Measurements from ENCODE around the gene TBC1D10A.
A peak's percentile ranks its signal among the peaks of the same experiment; 100 is the strongest.

The TBC1D10A gene

DNA sequence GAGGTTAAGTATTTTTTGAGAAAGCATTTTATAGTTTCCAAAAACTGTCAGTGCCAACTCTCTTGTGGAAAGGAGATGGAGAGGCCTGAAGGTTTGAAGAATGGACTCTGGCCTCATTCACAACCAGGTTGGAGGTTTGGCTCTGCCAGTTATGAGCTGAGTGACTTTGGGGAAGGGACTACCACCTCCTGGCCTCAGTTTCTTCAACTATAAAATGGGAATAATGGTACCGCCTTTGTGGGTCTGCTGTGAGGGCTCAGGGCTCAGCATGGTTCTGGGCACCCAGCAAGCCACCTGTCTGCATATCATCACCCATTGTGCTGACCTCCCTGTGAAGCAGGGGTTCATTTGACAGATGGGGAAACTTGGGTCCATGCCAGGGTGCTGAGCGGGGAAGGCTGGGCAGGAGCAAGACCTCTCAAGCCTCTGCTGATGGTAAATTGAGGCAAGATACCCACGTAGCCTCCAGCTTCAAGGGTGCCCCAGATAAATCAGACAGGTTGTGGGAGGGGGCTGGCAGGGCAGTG is 76.6 kb downstream of the TBC1D10A start:
- no peak overlapping the region for H2AFZ ChIP-seq (ENCODE audit: insufficient read depth, low read length, poor library complexity)
- H2BK120ac ChIP-seq (ENCODE audit: insufficient read depth, low read length, poor library complexity), result no peak overlapping the region
- no peak overlapping the region for H2AK5ac ChIP-seq (ENCODE audit: low read length)
- H3K9me3 ChIP-seq (ENCODE audit: insufficient read depth, low read depth, low read length), result peaks cover 6% of the 10 kb centered on the region
- no peak overlapping the region for H4K8ac ChIP-seq (ENCODE audit: low read depth, low read length)
- no peak overlapping the region for H3K27ac ChIP-seq (ENCODE audit: low read depth, low read length)
- H2BK12ac ChIP-seq (ENCODE audit: low read length), result no peak overlapping the region
- no peaks in the 10 kb centered on the region for H3K36me3 ChIP-seq (ENCODE audit: control insufficient read depth in 1 of 2, insufficient read depth in 2 of 2, low read length in 2 of 2)
- H3K27me3 ChIP-seq (ENCODE audit: insufficient read depth, low read length), result no peaks in the 10 kb centered on the region
- peaks cover 14% of the 10 kb centered on the region for H3K79me1 ChIP-seq (ENCODE audit: low read length)
- no peak overlapping the region for H2BK5ac ChIP-seq (ENCODE audit: low read depth, low read length, poor library complexity)
- WGBS (ENCODE audit: extremely low coverage, insufficient coverage, insufficient read length), result no CpG with 5 or more reads among the region's 3 CpGs
- H3K23ac ChIP-seq (ENCODE audit: low read length), result no peak overlapping the region
- no peaks in the 10 kb centered on the region for H3K79me2 ChIP-seq (ENCODE audit: control insufficient read depth, insufficient read depth, low read length, poor library complexity)
- H3K9ac ChIP-seq (ENCODE audit: low read length), result no peak overlapping the region
- H4K91ac ChIP-seq (ENCODE audit: low read depth, low read length), result no peak overlapping the region
- H3K14ac ChIP-seq (ENCODE audit: low read length), result no peak overlapping the region
- H3K4me1 ChIP-seq (ENCODE audit: control insufficient read depth in 1 of 2, insufficient read depth in 2 of 2, low read length in 2 of 2), result peaks cover 15 to 24% of the 10 kb centered on the region in 2 experiments
- H3K4ac ChIP-seq (ENCODE audit: low read depth, low read length), result no peak overlapping the region
- no peak overlapping the region for H3K4me2 ChIP-seq (ENCODE audit: low read length)
- DNase-seq, result no peak
- no peak overlapping the region for H3K18ac ChIP-seq (ENCODE audit: low read length)
- no peak overlapping the region for H3K4me3 ChIP-seq (ENCODE audit: low read depth, low read length)
- H4K12ac ChIP-seq (ENCODE audit: low read depth, low read length), result no peak overlapping the region

DNA sequence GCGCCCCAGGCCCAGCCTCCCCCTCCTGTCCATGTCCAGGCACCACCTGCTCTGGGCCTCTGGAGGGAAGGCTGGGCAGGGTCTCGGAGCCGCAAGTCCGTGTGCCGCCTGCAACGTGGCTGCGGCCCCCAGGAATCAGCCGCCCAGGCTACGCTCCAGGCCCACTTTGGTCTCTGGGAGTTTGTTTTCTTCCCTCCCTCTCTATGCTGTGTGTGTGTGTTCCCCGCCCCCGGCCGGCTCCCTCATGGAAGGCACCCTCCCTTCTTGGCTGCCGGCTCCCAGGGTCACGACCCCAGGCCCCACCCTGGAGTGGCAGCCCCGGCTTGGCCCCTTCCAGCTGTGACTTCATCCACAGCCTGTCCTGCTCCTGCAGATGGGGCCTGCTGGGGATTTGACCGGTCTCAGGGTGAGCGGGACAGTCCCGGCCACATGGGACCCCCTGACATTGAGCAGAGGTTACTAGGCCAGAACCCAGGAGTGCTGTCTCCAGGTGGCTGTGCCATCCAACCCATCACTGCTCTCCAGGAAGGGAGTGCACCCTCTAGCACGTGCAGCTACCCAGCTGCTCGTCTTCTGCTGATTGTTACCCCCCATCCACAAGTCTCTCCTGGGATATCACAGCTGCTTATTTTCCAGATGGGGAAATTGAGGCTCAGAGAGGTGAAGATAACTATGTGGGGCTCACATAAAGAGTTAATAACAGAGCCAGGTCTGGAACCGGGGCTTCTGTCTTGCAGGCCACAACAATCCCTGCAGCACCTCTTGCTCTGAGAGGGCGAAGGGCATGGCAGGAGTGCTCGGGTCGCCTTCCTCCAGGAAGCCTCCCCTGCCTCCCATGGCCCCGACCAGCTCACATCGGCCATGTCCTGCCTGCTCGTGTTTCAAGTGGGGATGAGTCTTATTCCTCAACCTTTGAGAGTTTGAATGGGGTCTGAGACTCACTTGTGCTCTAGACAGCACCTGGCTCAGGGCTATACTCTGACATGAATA is 77.4 kb downstream of the TBC1D10A start:
- Histone ChIP-seq H3K79me2 (ENCODE audit: control insufficient read depth, insufficient read depth, low read length, poor library complexity) (no peaks in the 10 kb centered on the region), H3K36me3 (ENCODE audit: control insufficient read depth in 1 of 2, insufficient read depth in 2 of 2, low read length in 2 of 2) (no peaks in the 10 kb centered on the region), H3K9me3 (ENCODE audit: insufficient read depth, low read depth, low read length) (peaks cover 6% of the 10 kb centered on the region), H4K91ac (ENCODE audit: low read depth, low read length) (peak overlapping the region; percentile 36), H3K27ac (ENCODE audit: low read depth, low read length) (no peak overlapping the region), H4K12ac (ENCODE audit: low read depth, low read length) (no peak overlapping the region), H3K4me3 (ENCODE audit: low read depth, low read length) (no peak overlapping the region), H3K4me1 (ENCODE audit: control insufficient read depth in 1 of 2, insufficient read depth in 2 of 2, low read length in 2 of 2) (peaks cover 15 to 27% of the 10 kb centered on the region in 2 experiments), H2BK5ac (ENCODE audit: low read depth, low read length, poor library complexity) (no peak overlapping the region), H3K18ac (ENCODE audit: low read length) (no peak overlapping the region), H3K79me1 (ENCODE audit: low read length) (peaks cover 14% of the 10 kb centered on the region), H2AFZ (ENCODE audit: insufficient read depth, low read length, poor library complexity) (no peak overlapping the region), H3K4ac (ENCODE audit: low read depth, low read length) (no peak overlapping the region), H4K8ac (ENCODE audit: low read depth, low read length) (no peak overlapping the region), H3K9ac (ENCODE audit: low read length) (no peak overlapping the region), H3K4me2 (ENCODE audit: low read length) (no peak overlapping the region), H2AK5ac (ENCODE audit: low read length) (no peak overlapping the region), H3K27me3 (ENCODE audit: insufficient read depth, low read length) (no peaks in the 10 kb centered on the region), H3K14ac (ENCODE audit: low read length) (peak overlapping the region; percentile 7), H2BK12ac (ENCODE audit: low read length) (no peak overlapping the region), H2BK120ac (ENCODE audit: insufficient read depth, low read length, poor library complexity) (no peak overlapping the region), H3K23ac (ENCODE audit: low read length) (no peak overlapping the region)
- WGBS (ENCODE audit: extremely low coverage, insufficient coverage, insufficient read length), result no CpG with 5 or more reads among the region's 27 CpGs
- DNase-seq, result no peak

DNA sequence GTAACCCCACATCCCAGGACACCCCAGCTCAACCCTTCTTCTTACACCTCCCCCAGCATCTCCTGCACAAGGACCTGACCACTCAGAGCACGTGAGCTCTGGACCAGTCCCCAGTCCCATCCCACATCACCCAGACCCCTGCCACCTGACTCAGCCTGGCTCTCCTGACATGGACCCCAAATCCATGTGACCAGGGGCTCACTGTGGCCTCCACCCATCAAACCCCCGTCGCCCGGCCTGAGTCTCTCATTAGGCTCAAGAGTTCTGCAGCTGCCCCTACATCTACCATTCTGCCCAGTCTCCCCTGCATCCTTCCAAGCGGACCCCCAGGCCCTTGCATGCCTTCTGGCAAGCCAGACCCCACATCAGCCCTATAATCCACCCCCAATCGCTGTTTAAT is 78.3 kb downstream of the TBC1D10A start:
- Histone ChIP-seq H3K4me3 (ENCODE audit: low read depth, low read length) (no peak overlapping the region), H3K27ac (ENCODE audit: low read depth, low read length) (no peak overlapping the region), H3K4me2 (ENCODE audit: low read length) (no peak overlapping the region), H2AFZ (ENCODE audit: insufficient read depth, low read length, poor library complexity) (no peak overlapping the region), H3K4me1 (ENCODE audit: control insufficient read depth in 1 of 2, insufficient read depth in 2 of 2, low read length in 2 of 2) (peaks cover 13 to 25% of the 10 kb centered on the region in 2 experiments), H2BK5ac (ENCODE audit: low read depth, low read length, poor library complexity) (no peak overlapping the region), H3K79me1 (ENCODE audit: low read length) (peaks cover 14% of the 10 kb centered on the region), H4K12ac (ENCODE audit: low read depth, low read length) (no peak overlapping the region), H3K4ac (ENCODE audit: low read depth, low read length) (no peak overlapping the region), H3K23ac (ENCODE audit: low read length) (no peak overlapping the region), H3K36me3 (ENCODE audit: control insufficient read depth in 1 of 2, insufficient read depth in 2 of 2, low read length in 2 of 2) (peaks cover 0 to 3% of the 10 kb centered on the region in 2 experiments), H4K91ac (ENCODE audit: low read depth, low read length) (peak overlapping the region; percentile 36), H2BK12ac (ENCODE audit: low read length) (peak overlapping the region; percentile 27), H2BK120ac (ENCODE audit: insufficient read depth, low read length, poor library complexity) (no peak overlapping the region), H3K79me2 (ENCODE audit: control insufficient read depth, insufficient read depth, low read length, poor library complexity) (no peaks in the 10 kb centered on the region), H3K9ac (ENCODE audit: low read length) (no peak overlapping the region), H3K27me3 (ENCODE audit: insufficient read depth, low read length) (no peaks in the 10 kb centered on the region), H3K9me3 (ENCODE audit: insufficient read depth, low read depth, low read length) (peaks cover 6% of the 10 kb centered on the region), H4K8ac (ENCODE audit: low read depth, low read length) (no peak overlapping the region), H3K14ac (ENCODE audit: low read length) (no peak overlapping the region), H3K18ac (ENCODE audit: low read length) (no peak overlapping the region), H2AK5ac (ENCODE audit: low read length) (peak overlapping the region; percentile 66)
- DNase-seq, result no peak
- no CpG with 5 or more reads among the region's 6 CpGs for WGBS (ENCODE audit: extremely low coverage, insufficient coverage, insufficient read length)

DNA sequence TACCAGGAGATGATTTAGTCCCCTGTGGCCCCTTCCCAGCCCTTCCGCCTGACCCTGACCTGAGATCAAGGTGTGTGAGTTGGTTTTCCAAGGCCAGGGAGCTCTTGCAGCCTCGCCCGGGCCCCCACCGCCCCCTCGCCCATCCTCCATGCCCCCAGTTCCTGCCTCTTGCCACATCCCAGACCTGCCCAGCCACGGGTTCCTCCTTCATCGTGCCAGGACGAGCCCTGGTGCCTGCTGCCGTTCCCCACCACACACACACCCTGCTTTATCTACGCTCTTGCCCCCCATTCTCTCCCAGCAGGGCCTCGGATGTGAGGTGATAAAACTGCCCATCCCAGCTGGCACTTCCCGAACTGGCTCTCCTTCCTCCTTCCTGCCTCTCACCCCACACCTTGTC is 78.8 kb downstream of the TBC1D10A start:
- WGBS (ENCODE audit: extremely low coverage, insufficient coverage, insufficient read length), result no CpG with 5 or more reads among the region's 12 CpGs
- no peak overlapping the region for H2BK120ac ChIP-seq (ENCODE audit: insufficient read depth, low read length, poor library complexity)
- H3K79me1 ChIP-seq (ENCODE audit: low read length), result peaks cover 14% of the 10 kb centered on the region
- no peak overlapping the region for H2AFZ ChIP-seq (ENCODE audit: insufficient read depth, low read length, poor library complexity)
- no peaks in the 10 kb centered on the region for H3K27me3 ChIP-seq (ENCODE audit: insufficient read depth, low read length)
- no peak overlapping the region for H2BK5ac ChIP-seq (ENCODE audit: low read depth, low read length, poor library complexity)
- H3K4me2 ChIP-seq (ENCODE audit: low read length), result no peak overlapping the region
- H3K4me3 ChIP-seq (ENCODE audit: low read depth, low read length), result no peak overlapping the region
- H3K18ac ChIP-seq (ENCODE audit: low read length), result no peak overlapping the region
- no peak overlapping the region for H4K91ac ChIP-seq (ENCODE audit: low read depth, low read length)
- no peak for DNase-seq
- H3K27ac ChIP-seq (ENCODE audit: low read depth, low read length), result no peak overlapping the region
- peak overlapping the region; percentile 27 for H2BK12ac ChIP-seq (ENCODE audit: low read length)
- no peak overlapping the region for H3K9ac ChIP-seq (ENCODE audit: low read length)
- H3K36me3 ChIP-seq (ENCODE audit: control insufficient read depth in 1 of 2, insufficient read depth in 2 of 2, low read length in 2 of 2), result peaks cover 0 to 3% of the 10 kb centered on the region in 2 experiments
- peak overlapping the region; percentile 66 for H2AK5ac ChIP-seq (ENCODE audit: low read length)
- peaks cover 5% of the 10 kb centered on the region for H3K9me3 ChIP-seq (ENCODE audit: insufficient read depth, low read depth, low read length)
- H3K4me1 ChIP-seq (ENCODE audit: control insufficient read depth in 1 of 2, insufficient read depth in 2 of 2, low read length in 2 of 2), result peaks cover 12 to 25% of the 10 kb centered on the region in 2 experiments
- H4K12ac ChIP-seq (ENCODE audit: low read depth, low read length), result no peak overlapping the region
- H3K79me2 ChIP-seq (ENCODE audit: control insufficient read depth, insufficient read depth, low read length, poor library complexity), result no peaks in the 10 kb centered on the region
- H3K23ac ChIP-seq (ENCODE audit: low read length), result no peak overlapping the region
- no peak overlapping the region for H3K4ac ChIP-seq (ENCODE audit: low read depth, low read length)
- no peak overlapping the region for H3K14ac ChIP-seq (ENCODE audit: low read length)
- H4K8ac ChIP-seq (ENCODE audit: low read depth, low read length), result no peak overlapping the region

Data from trophoblast cell (in vitro differentiated cells and primary cell).